Panc1 (cell line): ENCODE results near the gene TRIO. TPM values are rescaled to one million over a fixed set of nuclear protein-coding genes. Genes with fewer than 3 reads are reported as not detected.

Experiments used
- ATAC-seq: fragments of 200-7000 bp; cut with Tn5 transposase; 2 replicates; pipeline ENCODE4 v1.9.1; 2020; ENCODE audit warnings: mild to moderate bottlenecking, moderate library complexity
- BruUV-seq: library from RNA; stranded (reverse); fragments of 400-500 nt; replicated peaks from 2 replicates; lab custom pipeline; 2021; lab: Mats Ljungman, UMichigan
- CTCF ChIA-PET: fragments of 300-600 bp; sonication (Branson Sonifier 250); formaldehyde crosslinking; loops from one replicate; lab custom pipeline; 2022; ENCODE audit warnings: antibody characterized with exemption; lab: Charles Lee
- POLR2A ChIA-PET: fragments of 300-600 bp; sonication (Branson Sonifier 250); formaldehyde crosslinking; loops from one replicate; lab custom pipeline; 2022; ENCODE audit warnings: antibody characterized with exemption; lab: Charles Lee
- DNase-seq: peaks from one replicate; pipeline ENCODE4 v3.0.0-alpha.2; 2010; ENCODE audit warnings: low read depth, low spot score
- H3K27ac ChIP-seq: 2 replicates; pipeline ENCODE4 v1.5.1; 2011; ENCODE audit warnings: mild to moderate bottlenecking, low read length, inconsistent platforms
- H3K27me3 ChIP-seq: fragments of 200-500 bp; sonication (Bioruptor generic); 2 replicates; pipeline ENCODE4 v1.6.0; 2014; ENCODE audit warnings: low read length, inconsistent platforms; ENCODE audit not compliant: control insufficient read depth, insufficient read depth
- H3K36me3 ChIP-seq: fragments of 200-500 bp; sonication (Bioruptor generic); 2 replicates; pipeline ENCODE4 v1.5.1; 2014; ENCODE audit warnings: inconsistent platforms, mild to moderate bottlenecking, low read length, moderate library complexity; ENCODE audit not compliant: control insufficient read depth, insufficient read depth
- H3K4me1 ChIP-seq: 2 replicates; pipeline ENCODE4 v1.5.1; 2011; ENCODE audit warnings: inconsistent platforms, mild to moderate bottlenecking, low read length, moderate library complexity; ENCODE audit not compliant: control insufficient read depth, insufficient read depth
- H3K4me3 ChIP-seq, 2 experiments: 2 replicates each; pipeline ENCODE4 v1.5.1; 2011 to 2012; ENCODE audit warnings: low read depth in 2 of 2, low read length in 2 of 2, mild to moderate bottlenecking in 2 of 2, inconsistent platforms in 1 of 2, moderate library complexity in 1 of 2
- H3K9me3 ChIP-seq: fragments of 200-500 bp; sonication (Bioruptor generic); 2 replicates; pipeline ENCODE4 v1.5.1; 2014; ENCODE audit warnings: low read depth, mild to moderate bottlenecking, inconsistent platforms, low read length, moderate library complexity; ENCODE audit not compliant: control insufficient read depth, insufficient read depth
- CTCF ChIP-seq: fragments of 450-650 bp; IDR thresholded peaks from 2 replicates; pipeline ENCODE4 v1.5.1; 2017; ENCODE audit warnings: mild to moderate bottlenecking
- POLR2AphosphoS5 ChIP-seq: IDR thresholded peaks from 2 replicates; pipeline ENCODE4 v1.6.1; 2012; ENCODE audit warnings: mild to moderate bottlenecking, low read depth, low read length, moderate library complexity
- SIN3A ChIP-seq: IDR thresholded peaks from 2 replicates; pipeline ENCODE4 v1.6.1; 2012; ENCODE audit warnings: low read depth, mild to moderate bottlenecking, low read length, moderate library complexity, borderline replicate concordance; ENCODE audit not compliant: insufficient read depth
- TCF7L2 ChIP-seq: IDR thresholded peaks from 2 replicates; pipeline ENCODE4 v1.6.1; 2011; ENCODE audit warnings: mild to moderate bottlenecking, low read depth, low read length, inconsistent platforms
- in situ Hi-C: cut with HindIII; loops from 2 replicates; pipeline ENCODE4 v1.10.0; 2016; ENCODE audit warnings: low sequenced_read_pairs, low pct_unique_long_range_greater_than_20kb
- intact Hi-C: fragments of 100-400 bp; cut with micrococcal nuclease; formaldehyde crosslinking; loops from one replicate; pipeline ENCODE4 v1.10.0; 2022; ENCODE audit not compliant: unreplicated experiment
- total RNA-seq: library from RNA; stranded (reverse); gene quantifications from one replicate; pipeline ENCODE4 v1.2.1, GENCODE V29; 2021; ENCODE audit not compliant: unreplicated experiment
- TF ChIP-seq, protein P1 (sequence below), 2 experiments: IDR thresholded peaks; 2 replicates each; pipeline ENCODE4 v1.6.1; 2011 to 2012; ENCODE audit warnings: low read depth in 2 of 2, control low read depth in 1 of 2, low read length in 1 of 2, mild to moderate bottlenecking in 1 of 2, moderate library complexity in 1 of 2; ENCODE audit not compliant: insufficient read depth in 1 of 2

TRIO gene
- total RNA-seq, 1 experiment from 2014 or later: 349 TPM

DNA sequence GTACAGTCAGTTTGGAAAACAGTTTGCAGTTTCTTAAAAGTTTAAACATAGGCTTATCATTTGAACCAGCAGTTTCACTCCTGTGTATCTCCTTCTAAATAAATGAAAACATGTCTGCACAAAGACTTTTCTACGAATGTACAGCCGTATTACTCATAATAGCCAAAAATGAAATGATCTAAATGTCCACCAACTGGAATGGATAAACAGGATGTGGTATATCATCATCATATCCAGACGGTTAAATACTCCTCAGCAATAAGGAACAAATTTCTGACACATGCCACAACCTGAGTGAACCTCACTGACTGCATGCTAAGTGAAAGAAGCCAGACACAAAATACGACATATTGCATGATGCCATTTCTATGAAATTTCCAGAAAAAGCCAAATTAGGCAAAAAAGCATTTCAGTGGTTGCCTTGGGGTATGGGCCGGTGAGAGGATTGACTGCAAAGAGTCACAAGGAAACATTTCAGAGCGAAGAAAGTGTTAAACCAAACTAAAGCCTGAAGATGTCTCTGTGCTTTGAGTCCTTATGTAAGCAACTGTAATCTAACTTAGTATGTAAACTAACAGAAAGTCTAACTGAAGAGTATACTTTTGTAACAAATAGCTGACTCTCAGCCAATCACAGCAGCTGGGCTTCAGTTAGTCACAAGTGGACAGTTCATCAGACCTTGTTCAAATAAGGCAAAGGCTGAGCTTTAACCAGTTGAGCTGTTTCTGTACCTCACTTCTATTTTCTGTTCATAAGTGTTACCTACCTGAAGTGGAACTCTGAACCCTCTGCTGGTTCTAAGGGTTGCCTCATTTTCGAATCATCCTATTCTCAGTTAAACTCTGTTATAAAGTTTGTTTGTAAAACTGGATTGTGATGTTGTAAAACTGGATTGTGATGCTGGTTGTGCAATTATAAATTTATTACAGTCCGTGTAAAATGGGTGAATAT lies 65.2 kb downstream of the TRIO start:
- TF ChIP-seq POLR2AphosphoS5: peak; percentile 70
- TF ChIP-seq SIN3A: no peak
- ChIA-PET POLR2A (interaction anchor here (0.6 kb wide), 1 partner anchor 28 kb away, joined by 8 read pairs; no protein-coding TSS in a partner anchor), CTCF (interaction anchor here (0.6 kb wide), 1 partner anchor 36 kb away, joined by 3 read pairs; no protein-coding TSS in a partner anchor)
- H3K4me1 ChIP-seq: peaks cover 100% of the 10 kb centered on the region
- peak; percentile 97 for DNase-seq
- H3K27me3 ChIP-seq: no peaks in the 10 kb centered on the region
- peak; percentile 53 for ATAC-seq
- no peaks in the 10 kb centered on the region for H3K9me3 ChIP-seq
- BruUV-seq: TSS peak; percentile 97
- intact Hi-C loops (no loop called here), in situ Hi-C loops (no loop called here)
- H3K36me3 ChIP-seq: no peaks in the 10 kb centered on the region
- peak overlapping the region in 1 of 2 experiments; percentile 25; a peak in 2 of 4 replicates for H3K4me3 ChIP-seq
- H3K27ac ChIP-seq: peak overlapping the region; percentile 99

DNA sequence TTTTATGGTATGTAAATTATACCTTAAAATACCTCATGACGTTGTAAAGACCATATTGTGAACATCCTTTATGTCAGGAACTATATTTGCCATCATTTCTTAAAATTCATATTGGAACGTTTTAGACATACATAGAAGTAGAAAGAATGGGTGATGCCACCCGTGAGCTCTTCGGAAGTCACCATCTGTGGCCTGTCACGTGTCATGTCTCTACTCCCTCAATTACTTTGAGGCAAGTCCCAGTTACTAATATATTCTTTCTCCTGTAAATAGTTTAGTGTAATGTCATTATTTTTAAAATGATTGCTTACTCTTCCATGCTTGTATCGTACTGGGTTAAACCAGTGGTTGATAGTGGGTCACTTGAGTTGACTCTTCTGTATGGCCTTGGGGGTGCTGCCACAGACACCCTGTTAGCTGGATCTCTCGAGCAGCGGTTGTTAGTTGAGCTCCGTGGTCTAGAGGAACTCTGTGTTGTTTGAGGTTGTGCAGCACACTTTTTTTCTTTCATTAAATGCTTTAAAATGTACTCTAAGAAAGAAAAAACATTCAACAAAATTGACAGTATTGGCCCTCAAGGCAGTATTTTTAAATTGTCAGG lies 66.2 kb downstream of the TRIO start:
- Histone ChIP-seq H3K27ac (peak overlapping the region; percentile 99), H3K4me3 (no peak overlapping the region), H3K27me3 (no peaks in the 10 kb centered on the region), H3K36me3 (no peaks in the 10 kb centered on the region), H3K4me1 (peaks cover 100% of the 10 kb centered on the region), H3K9me3 (no peaks in the 10 kb centered on the region)
- CTCF ChIA-PET: no interaction called here
- intact Hi-C loops: no loop called here
- DNase-seq (no peak), ATAC-seq (no peak)
- POLR2A ChIA-PET: interaction anchor here (0.7 to 1.1 kb wide), 3 partner anchors 30 to 54 kb away, joined by 3 to 4 read pairs (median 3); no protein-coding TSS in a partner anchor
- in situ Hi-C loops: no loop called here
- TF ChIP-seq POLR2AphosphoS5: no peak
- no peak for TF ChIP-seq CTCF
- TF ChIP-seq SIN3A: no peak
- no peak for TF ChIP-seq TCF7L2
- TF ChIP-seq, protein P1, sequence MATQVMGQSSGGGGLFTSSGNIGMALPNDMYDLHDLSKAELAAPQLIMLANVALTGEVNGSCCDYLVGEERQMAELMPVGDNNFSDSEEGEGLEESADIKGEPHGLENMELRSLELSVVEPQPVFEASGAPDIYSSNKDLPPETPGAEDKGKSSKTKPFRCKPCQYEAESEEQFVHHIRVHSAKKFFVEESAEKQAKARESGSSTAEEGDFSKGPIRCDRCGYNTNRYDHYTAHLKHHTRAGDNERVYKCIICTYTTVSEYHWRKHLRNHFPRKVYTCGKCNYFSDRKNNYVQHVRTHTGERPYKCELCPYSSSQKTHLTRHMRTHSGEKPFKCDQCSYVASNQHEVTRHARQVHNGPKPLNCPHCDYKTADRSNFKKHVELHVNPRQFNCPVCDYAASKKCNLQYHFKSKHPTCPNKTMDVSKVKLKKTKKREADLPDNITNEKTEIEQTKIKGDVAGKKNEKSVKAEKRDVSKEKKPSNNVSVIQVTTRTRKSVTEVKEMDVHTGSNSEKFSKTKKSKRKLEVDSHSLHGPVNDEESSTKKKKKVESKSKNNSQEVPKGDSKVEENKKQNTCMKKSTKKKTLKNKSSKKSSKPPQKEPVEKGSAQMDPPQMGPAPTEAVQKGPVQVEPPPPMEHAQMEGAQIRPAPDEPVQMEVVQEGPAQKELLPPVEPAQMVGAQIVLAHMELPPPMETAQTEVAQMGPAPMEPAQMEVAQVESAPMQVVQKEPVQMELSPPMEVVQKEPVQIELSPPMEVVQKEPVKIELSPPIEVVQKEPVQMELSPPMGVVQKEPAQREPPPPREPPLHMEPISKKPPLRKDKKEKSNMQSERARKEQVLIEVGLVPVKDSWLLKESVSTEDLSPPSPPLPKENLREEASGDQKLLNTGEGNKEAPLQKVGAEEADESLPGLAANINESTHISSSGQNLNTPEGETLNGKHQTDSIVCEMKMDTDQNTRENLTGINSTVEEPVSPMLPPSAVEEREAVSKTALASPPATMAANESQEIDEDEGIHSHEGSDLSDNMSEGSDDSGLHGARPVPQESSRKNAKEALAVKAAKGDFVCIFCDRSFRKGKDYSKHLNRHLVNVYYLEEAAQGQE (IDR thresholded peaks at IDR 0.05; ENCODE audit: insufficient read depth in 1 of 2, low read depth in 2 of 2, low read length in 1 of 2): no peak
- no TSS peak for BruUV-seq
